Astrocyte of the cerebellum (primary cell): ENCODE results near the gene EEA1.

Experiments used
- DNase-seq: peaks from one replicate; pipeline ENCODE4 v3.0.0-alpha.2; 2011; ENCODE audit warnings: low read depth
- H3K4me3 ChIP-seq: 2 replicates; pipeline ENCODE4 v1.5.1; 2011; ENCODE audit warnings: mild to moderate bottlenecking, low read depth, low read length, moderate library complexity
- in situ Hi-C: cut with HindIII; loops from 2 replicates; pipeline ENCODE4 v1.10.0; 2017; ENCODE audit warnings: low sequenced_read_pairs
- TF ChIP-seq, protein P1 (sequence below): IDR thresholded peaks from 2 replicates; pipeline ENCODE4 v1.5.1; 2012; ENCODE audit warnings: low read length, low read depth, moderate library complexity, mild to moderate bottlenecking; ENCODE audit errors: missing control alignments

Gene EEA1

DNA sequence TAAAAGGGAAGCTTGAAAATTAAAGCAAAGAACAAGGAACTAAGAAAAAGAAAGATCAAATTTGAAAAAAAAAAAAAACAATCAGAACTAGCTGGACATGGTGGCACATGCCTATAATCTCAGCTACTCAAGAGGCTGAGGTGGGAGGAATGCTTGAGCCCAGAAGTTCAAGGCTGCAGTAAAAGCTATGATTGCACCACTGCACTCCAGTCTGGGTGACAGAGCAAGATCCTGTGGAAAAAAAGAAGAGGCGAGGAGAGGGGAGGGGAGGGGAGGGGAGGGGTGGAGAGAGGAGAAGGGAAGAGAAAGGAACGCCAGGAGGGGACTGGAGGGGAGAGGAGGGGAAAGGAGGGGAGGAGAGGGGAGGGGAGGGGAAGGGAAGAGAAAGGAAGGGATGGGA lies 43.0 kb downstream of the EEA1 start:
- in situ Hi-C loops = no loop called here
- TF ChIP-seq, protein P1, sequence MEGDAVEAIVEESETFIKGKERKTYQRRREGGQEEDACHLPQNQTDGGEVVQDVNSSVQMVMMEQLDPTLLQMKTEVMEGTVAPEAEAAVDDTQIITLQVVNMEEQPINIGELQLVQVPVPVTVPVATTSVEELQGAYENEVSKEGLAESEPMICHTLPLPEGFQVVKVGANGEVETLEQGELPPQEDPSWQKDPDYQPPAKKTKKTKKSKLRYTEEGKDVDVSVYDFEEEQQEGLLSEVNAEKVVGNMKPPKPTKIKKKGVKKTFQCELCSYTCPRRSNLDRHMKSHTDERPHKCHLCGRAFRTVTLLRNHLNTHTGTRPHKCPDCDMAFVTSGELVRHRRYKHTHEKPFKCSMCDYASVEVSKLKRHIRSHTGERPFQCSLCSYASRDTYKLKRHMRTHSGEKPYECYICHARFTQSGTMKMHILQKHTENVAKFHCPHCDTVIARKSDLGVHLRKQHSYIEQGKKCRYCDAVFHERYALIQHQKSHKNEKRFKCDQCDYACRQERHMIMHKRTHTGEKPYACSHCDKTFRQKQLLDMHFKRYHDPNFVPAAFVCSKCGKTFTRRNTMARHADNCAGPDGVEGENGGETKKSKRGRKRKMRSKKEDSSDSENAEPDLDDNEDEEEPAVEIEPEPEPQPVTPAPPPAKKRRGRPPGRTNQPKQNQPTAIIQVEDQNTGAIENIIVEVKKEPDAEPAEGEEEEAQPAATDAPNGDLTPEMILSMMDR = no peak
- no peak for DNase-seq
- H3K4me3 ChIP-seq = no peak overlapping the region

DNA sequence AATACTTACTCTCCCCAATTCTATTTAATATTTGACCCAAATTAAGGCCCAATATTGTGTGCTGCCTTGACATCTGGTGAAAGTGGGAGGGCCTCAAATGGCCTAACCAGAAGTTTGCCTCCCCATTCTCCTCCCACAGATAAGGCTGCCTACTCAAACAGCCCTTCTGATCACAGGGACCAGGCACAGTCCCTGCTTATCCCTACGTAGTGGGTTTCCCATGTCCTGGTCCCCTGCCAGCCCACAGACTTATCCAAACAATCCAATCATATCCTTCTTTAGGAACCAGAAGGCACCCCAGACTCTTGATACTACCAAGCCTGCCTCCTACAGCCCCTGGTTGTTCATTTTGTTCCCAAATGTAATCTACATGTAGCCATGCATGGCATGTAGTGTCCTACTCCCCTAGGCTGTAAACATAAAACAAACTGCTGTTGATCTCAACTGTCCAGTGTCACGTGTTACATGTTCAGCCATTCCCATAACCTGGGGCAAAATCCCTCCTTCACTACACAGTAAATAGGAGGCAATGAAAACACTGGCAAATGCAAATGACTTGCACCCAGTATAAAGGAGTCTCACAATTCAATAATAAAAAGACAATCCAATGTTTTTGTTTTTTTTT lies 49.3 kb downstream of the EEA1 start:
- no peak overlapping the region for H3K4me3 ChIP-seq
- no peak for DNase-seq
- in situ Hi-C loops = loop anchor here (5.0 kb wide), 1 partner anchor 47 kb away; the partner anchor contains the start of gene EEA1
- TF ChIP-seq, protein P1 = no peak

DNA sequence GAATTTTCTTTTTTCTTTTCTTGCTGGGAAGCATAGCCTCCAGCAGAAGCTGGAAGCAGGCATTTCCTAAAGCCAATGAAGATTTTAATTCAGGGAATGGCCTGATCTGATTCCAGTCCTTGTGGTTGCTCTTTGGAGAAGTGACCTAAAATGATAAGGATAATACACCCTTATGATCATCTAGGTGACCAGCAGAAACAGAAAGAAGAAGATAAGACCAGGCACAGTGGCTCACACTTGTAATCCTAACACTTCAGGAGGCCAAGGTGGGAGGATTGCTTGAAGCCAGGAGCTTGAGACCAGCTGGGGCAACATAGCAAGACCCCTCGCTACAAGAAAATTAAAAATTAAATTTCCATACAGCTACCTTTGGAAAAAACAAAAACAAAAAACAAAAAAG lies 51.2 kb downstream of the EEA1 start:
- TF ChIP-seq, protein P1 = no peak
- DNase-seq = no peak
- in situ Hi-C loops = loop anchor here (5.0 kb wide), 1 partner anchor 49 kb away; the partner anchor contains the start of gene EEA1
- no peak overlapping the region for H3K4me3 ChIP-seq

DNA sequence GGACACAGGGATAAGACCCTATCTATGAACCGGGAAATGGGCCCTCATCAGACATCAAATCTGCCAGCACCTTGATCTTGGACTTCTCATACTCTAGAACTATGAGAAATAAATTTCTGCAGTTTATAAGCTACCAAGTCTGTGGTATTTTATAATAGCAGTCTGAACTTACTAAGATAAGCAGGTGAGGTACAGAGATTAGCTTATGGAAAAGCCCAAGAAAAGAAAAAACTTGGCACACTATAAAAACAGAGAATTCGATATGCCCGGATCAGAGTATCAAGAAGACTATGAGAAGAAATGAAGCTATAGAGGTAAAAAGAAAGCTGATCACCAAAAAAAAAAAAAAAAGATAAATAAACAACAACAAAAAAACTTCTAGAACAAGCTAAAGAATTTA lies 52.6 kb downstream of the EEA1 start:
- no peak for DNase-seq
- TF ChIP-seq, protein P1 = no peak
- in situ Hi-C loops = loop anchor here (5.0 kb wide), 1 partner anchor 51 kb away; the partner anchor contains the start of gene EEA1
- H3K4me3 ChIP-seq = no peak overlapping the region

DNA sequence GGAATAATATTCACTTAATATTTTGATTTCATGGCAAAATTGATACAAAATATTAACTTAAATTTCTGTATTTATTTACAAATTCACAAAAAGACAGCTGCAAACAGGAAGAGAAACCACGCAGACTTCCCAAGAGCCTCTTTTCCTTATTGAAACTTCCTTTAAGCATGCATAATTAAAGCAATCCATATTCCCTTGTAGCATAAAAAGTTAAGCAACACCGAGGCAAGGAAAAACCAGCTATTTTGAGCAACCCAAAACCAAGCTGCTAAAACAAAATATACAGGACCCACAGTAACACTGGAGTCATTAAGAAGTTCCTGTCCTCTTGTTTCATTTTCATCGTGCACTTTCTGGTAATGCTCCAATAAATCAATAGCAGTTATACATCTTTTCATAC lies 58.0 kb downstream of the EEA1 start:
- no peak for DNase-seq
- in situ Hi-C loops = no loop called here
- TF ChIP-seq, protein P1 = no peak
- H3K4me3 ChIP-seq = no peak overlapping the region

DNA sequence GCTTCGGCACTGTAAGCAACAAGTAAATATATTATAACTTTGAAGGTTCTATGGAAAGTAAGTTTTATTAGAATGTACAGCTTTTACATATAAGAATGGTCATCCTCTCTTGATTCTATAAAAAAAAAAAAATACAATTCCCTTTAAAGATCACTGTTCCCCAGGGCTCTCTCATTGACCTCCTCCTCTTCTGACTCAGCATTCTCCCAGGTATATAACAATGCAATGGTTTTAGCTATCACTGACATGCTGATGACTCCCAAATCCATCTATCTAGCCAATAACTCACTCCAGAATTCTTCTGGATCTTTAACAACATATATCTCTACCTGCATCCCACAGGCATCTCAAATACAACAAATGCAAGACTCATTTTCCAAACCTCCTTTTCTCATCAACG lies 62.7 kb downstream of the EEA1 start:
- H3K4me3 ChIP-seq = no peak overlapping the region
- TF ChIP-seq, protein P1 = no peak
- in situ Hi-C loops = no loop called here
- no peak for DNase-seq

DNA sequence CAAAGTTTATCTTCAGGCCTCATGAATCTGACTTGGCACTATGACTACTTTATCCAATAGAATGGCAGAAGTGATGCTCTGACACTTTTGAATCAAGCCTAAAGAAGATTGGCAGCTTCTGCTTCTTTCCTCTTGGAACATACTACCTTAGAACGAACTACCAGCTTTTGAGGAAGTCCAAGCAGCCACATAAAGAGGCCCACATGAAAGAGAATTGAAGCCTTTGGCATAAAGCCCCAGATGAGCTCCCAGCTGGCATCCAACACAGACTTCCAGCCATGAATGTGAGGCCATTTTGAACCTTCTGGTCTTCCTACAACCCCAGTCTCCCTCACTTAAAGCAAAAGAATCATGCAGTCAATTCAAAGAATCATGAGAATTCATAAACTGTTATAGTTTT lies 65.8 kb downstream of the EEA1 start:
- in situ Hi-C loops = no loop called here
- no peak for DNase-seq
- TF ChIP-seq, protein P1 = no peak
- H3K4me3 ChIP-seq = no peak overlapping the region
